Tibial nerve (tissue), 3 donors: ENCODE measurements around the gene HMCN1.

Experiments
- POLR2A ChIP-seq, 2 donors: fragments of 450-650 bp; IDR thresholded peaks; one replicate each; pipeline ENCODE4 v1.6.1; 2017; ENCODE audit warnings: antibody characterized with exemption in 2 of 2, mild to moderate bottlenecking in 2 of 2, moderate library complexity in 2 of 2
- TF ChIP-seq, protein P1 (sequence below), 5 experiments: fragments of 200-600 bp in 3 of 5; fragments of 450-650 bp in 2 of 5; sonication (generic) in 3 of 5; IDR thresholded peaks; one replicate each; pipeline ENCODE4 v1.5.1; 2016 to 2019; ENCODE audit warnings: antibody characterized with exemption in 5 of 5, mild to moderate bottlenecking in 3 of 5, moderate library complexity in 2 of 5

DNA sequence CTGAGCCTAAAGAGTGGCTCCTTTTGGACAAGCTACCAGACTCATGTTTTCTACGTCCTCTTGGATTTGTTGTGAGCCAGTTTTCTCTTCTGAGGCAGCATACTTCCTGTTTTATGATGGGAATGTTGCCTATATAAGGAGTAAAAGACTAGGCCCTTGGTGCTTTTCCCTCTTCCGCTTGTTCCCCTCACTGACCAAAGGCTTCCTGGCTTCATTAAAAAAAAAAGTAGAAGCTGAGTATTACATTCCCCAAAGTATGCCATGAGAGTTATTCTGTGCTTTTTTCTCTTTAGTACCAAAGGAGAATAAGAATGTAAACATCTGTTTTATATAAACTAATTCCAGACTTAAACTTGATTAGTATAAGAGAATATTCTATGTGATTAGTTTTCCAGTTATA is 6.5 kb upstream of the HMCN1 start:
- no peak for TF ChIP-seq POLR2A (IDR thresholded peaks at IDR 0.05)
- TF ChIP-seq, protein P1, sequence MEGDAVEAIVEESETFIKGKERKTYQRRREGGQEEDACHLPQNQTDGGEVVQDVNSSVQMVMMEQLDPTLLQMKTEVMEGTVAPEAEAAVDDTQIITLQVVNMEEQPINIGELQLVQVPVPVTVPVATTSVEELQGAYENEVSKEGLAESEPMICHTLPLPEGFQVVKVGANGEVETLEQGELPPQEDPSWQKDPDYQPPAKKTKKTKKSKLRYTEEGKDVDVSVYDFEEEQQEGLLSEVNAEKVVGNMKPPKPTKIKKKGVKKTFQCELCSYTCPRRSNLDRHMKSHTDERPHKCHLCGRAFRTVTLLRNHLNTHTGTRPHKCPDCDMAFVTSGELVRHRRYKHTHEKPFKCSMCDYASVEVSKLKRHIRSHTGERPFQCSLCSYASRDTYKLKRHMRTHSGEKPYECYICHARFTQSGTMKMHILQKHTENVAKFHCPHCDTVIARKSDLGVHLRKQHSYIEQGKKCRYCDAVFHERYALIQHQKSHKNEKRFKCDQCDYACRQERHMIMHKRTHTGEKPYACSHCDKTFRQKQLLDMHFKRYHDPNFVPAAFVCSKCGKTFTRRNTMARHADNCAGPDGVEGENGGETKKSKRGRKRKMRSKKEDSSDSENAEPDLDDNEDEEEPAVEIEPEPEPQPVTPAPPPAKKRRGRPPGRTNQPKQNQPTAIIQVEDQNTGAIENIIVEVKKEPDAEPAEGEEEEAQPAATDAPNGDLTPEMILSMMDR (IDR thresholded peaks at IDR 0.05) = no peak
